GM12801 (cell line): ENCODE data around the gene DNPEP.

Source experiments
- TF ChIP-seq, protein P1 (sequence below): IDR thresholded peaks from one replicate; pipeline ENCODE4 v1.5.1; 2011; ENCODE audit warnings: control low read depth; ENCODE audit not compliant: insufficient read length; ENCODE audit errors: extremely low read depth

DNPEP gene

DNA sequence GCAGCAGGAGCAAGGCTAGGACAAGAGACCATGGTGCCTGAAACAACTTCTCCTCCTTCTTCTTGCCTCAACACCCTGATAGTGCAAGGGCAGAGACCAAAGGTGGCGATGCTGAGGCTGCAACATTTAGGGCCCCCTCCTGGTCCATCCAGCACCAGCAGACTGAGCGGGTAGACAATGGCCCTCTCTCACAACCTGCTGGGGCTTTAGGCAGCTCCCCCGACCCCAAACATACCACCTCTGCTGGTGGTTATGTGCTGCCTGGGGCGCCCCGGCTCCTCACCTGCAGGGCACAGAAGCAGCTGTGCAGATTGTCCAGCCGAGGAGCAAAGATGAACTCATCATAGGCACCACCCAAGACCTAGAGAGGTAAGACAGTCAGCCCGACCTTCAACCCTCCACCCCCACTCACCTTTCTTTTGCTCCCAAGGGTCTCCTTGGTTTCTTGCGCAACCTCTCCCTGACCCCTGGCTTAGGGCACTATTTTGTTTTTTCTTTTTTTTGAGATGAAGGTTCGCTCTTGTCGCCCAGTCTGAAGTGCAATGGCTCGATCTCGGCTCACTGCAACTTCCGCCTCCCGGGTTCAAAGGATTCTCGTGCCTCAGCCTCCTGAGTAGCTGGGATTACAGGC lies 3.5 kb downstream of the DNPEP start:
- TF ChIP-seq, protein P1, sequence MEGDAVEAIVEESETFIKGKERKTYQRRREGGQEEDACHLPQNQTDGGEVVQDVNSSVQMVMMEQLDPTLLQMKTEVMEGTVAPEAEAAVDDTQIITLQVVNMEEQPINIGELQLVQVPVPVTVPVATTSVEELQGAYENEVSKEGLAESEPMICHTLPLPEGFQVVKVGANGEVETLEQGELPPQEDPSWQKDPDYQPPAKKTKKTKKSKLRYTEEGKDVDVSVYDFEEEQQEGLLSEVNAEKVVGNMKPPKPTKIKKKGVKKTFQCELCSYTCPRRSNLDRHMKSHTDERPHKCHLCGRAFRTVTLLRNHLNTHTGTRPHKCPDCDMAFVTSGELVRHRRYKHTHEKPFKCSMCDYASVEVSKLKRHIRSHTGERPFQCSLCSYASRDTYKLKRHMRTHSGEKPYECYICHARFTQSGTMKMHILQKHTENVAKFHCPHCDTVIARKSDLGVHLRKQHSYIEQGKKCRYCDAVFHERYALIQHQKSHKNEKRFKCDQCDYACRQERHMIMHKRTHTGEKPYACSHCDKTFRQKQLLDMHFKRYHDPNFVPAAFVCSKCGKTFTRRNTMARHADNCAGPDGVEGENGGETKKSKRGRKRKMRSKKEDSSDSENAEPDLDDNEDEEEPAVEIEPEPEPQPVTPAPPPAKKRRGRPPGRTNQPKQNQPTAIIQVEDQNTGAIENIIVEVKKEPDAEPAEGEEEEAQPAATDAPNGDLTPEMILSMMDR, result no peak

DNA sequence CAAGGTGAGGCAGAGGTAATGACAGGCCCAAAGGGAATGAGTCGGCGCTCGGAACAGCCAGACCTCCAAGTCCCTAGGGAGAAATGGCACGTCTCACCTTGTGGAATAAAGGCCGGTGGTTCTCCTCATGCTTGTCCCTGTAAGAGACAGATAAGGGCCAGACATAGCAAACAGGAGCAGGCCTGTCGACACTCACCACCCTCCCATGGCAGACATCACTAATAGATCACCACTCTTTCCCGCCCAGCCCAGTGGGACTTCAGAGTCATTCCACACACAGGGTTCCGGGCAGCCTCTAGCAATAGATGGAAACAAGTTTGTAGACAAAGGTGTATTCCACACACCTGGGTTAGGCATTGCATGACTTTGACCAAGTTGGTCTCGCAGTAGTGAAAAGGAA lies 6.3 kb downstream of the DNPEP start:
- TF ChIP-seq, protein P1, result no peak

DNA sequence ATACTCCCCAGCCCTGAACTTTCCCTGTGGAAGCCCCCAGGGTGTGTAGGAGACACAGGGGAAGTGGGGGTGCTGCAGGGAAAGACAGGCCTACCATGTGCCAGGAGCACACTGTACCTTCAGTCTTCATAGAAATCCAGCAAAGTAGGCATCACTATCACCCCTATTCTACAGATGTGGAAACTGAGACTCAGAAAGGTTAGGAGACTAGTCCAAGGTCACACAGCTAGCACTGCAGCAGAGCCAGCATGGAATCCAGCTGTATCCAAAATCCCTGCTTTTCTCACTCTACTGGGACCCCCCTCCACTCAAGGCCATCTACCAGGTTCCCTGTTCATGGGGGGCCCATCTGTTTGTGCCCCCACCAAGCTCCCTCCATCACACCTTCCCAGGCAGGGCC lies 6.8 kb downstream of the DNPEP start:
- TF ChIP-seq, protein P1, result no peak

DNA sequence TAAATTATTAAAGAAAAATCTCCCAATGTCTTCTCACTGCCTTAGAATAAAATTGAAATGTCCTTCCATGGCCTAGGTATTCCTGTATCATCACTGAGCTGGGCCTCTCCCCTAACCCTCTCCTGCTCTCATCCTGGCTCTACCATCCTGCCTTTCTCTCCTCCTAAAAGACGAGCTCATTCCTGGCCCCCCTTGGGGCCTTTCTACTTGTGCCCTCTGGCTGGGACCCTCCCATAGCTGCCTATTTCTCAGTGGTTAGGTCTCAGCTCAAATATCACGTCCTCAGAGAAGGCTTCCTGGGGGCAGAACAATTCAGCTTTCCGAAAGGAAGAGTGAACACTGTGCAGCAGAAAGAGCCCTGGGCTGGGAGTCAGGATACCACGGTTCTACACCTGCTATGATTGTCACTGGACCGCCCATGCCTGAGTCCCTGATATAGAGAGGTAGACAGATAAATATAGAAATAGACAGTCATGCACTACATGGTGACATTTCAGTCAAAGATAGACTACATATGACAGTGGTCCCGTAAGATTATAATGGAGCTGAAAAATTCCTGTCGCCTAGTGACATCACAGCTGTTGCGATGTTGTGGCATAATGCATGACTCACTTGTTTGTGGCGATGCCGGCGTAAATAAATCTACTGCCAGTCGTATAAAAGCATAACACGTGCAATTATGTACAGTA lies 9.4 kb downstream of the DNPEP start:
- TF ChIP-seq, protein P1, result no peak

DNA sequence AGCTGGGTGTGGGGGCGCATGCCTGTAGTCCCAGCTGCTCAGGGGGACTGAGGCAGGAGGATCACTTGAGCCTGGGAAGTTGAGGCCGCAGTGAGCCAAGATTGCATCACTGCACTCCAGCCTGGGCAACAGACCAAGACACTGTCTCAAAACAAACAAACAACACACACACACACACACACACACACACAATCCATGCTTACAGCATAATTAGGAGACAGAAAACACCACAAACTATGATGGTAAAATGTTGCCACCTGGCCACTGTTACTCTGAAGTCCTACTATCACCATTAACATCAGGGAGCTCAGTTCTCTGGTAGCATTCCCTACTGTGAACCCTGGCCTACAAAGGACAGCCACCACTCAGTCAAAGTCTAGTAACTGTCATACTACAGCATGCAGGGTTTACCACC lies 18.3 kb downstream of the DNPEP start:
- TF ChIP-seq, protein P1, result no peak

DNA sequence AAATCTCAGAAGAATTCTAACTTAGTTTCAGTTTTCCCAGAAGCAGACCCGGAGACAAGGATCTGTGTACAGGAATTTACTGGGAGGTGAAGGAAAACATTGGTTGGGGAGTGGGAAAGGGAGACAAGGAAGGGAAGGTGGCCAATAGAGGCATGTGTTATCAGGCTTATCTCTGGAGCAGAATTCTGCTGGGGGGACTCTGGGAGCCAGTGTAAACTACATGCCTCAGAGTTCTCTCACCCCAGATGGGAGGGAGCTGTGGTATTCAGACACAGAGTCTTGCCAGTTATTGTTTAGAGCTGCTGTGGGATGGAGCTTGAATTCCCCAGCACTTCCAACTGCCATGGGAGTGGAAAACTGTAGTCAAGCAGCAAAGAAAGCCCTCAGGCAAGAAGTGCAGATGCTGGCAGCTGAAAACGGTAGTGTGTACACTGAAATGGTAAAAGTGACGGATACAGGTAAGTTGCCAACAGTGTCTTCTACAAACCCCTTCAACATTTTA lies 19.0 kb downstream of the DNPEP start:
- TF ChIP-seq, protein P1, result no peak

DNA sequence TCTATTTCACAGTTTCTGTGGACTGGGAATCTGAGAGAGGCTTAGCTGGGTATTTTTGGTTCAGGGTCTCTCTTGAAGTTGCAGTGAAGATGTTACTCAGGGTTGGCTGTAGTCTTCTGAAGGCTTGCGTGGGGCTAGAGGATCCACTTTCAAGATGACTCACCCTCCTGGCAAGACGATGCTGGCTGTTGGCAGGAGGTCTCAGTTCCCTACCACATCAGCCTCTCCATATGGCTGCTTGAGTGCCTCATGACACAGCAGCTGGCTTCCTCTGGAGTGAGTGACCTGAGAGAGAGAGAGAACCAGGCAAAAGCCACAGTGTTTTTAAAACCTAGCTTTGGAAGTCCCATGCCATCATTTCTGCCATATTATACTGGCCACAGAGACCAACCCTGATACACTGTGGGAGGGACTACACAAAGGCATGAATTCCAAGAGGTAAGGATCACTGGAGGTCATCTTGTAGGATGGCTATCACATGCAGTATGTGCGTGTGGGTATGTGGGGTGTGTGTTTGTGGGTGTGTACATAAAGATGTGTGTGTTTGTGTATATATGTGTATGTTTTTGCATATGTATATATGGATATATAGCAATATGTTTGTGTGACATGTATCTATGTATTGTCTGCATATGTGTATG lies 25.1 kb downstream of the DNPEP start:
- TF ChIP-seq, protein P1, result no peak
